Superior temporal gyrus (tissue), 1 donor: ENCODE data around the gene CNN1.

Source experiments
- DNase-seq: peaks from one replicate; pipeline ENCODE4 v3.0.0-alpha.2; 2016; ENCODE audit errors: extremely low spot score

Gene CNN1

GRCh38 chr19:11538232-11539036 lies at the start of gene CNN1:
Gene CNN1, plus strand, starts transcription at chr19:11538851. Its CDS starts 77 bp downstream, at chr19:11538928.
- no peak for DNase-seq

GRCh38 chr19:11489378-11489777 lies 49.3 kb upstream of the CNN1 start:
- no peak for DNase-seq

GRCh38 chr19:11494634-11495285 lies 43.9 kb upstream of the CNN1 start:
- DNase-seq, result no peak

- no peak for DNase-seq
Measured at GRCh38 chr19:11495481-11495880, 43.2 kb upstream of the CNN1 start.

- DNase-seq, result no peak
Measured at GRCh38 chr19:11495885-11496284, 42.8 kb upstream of the CNN1 start.

DNA sequence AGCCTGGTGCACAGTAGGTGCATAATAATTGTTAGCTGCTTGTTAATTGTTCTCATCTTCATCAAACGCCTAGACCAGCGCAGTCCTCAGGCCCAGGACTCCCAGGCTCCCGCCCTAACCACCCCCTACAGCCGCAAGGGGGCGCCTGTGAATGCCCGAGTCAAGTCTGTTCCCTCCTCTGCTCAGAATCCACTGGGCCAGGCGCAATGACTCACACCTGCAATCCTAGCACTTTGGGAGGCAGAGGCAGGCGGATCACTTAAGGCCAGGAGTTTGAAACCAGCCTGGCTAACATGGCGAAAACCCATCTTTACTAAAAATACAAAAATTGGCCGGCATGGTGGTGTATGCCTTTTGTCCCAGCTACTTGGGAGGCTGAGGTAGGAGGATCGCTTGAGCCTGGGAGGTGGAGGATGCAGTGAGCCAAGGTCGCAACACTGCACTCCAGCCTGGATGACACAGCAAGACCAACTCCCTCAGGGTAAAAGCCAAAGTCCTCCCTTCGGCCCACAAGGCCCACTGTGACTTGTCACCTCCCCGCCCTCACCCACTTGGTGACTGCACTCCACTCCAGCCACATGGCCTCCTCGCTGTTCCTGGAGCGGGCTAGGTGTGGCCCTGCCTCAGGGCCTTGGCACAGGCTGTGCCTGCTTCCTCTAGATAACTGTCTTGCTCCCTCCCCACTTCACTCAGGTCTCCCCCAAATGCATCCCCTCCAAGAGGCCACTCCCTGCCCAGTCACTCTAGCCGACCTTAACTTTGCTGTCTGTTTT lies 42.1 kb upstream of the CNN1 start:
- DNase-seq, result peak; percentile 50

- DNase-seq, result no peak
Measured at GRCh38 chr19:11499220-11499726, 39.4 kb upstream of the CNN1 start.

- no peak for DNase-seq
Measured at GRCh38 chr19:11499890-11500420, 38.7 kb upstream of the CNN1 start.

- DNase-seq, result peak; percentile 28
Measured at GRCh38 chr19:11504502-11505031, 34.1 kb upstream of the CNN1 start.

- peak; percentile 93 for DNase-seq
Measured at GRCh38 chr19:11505032-11505503, 33.6 kb upstream of the CNN1 start.

- peak; percentile 96 for DNase-seq
Measured at GRCh38 chr19:11505504-11506100, 33.0 kb upstream of the CNN1 start, which contains the start of gene ZNF653. Gene ZNF653, minus strand, starts transcription at chr19:11505839. Its CDS starts 53 bp downstream, at chr19:11505786.

DNA sequence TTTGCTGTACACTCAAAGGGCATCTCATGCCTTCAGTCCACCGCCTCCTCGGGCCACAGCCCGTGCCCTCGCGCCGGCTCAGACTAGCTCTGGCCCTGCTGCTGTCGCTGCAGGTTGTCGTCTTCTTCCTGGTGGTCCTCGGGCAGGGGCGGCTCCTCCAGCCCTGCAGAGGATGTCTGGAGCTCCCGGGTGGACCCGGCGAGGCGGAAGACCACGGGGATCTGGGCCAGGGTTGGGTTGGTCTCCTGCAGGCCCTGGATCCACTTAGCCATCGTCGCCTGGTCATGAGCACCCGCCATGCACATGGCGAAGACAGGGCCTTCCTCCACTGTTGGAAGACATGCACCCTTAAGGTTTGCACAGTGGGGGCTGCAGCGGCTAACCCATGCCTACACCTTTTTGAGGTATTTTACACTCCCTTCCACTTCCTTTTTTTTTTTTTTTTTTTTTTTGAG lies 32.5 kb upstream of the CNN1 start:
- DNase-seq, result no peak

DNA sequence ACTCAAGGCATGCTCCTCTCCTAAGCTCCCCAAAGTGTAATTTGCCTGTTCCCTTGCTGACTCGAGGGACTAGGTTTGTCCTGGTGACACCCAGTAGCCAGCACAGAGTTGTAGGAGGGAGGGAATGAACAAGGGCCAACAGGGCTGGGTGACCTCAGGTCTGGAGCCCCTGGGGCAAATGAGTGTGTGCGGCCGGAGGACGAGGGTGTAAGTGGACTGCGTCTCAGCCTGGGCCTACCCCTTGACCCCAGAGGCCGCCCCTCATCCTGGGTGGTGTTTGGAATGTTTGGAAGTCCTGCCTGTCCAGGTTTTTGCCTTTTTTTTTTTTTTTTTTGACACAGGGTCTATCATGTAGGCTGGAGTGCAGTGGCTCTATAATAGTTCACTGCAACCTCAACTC lies 31.7 kb upstream of the CNN1 start:
- no peak for DNase-seq

GRCh38 chr19:11507370-11508078 lies 31.1 kb upstream of the CNN1 start:
- DNase-seq, result no peak

GRCh38 chr19:11510444-11510843 lies 28.2 kb upstream of the CNN1 start:
- DNase-seq, result no peak

- DNase-seq, result no peak
Measured at GRCh38 chr19:11513946-11514345, 24.7 kb upstream of the CNN1 start.

DNA sequence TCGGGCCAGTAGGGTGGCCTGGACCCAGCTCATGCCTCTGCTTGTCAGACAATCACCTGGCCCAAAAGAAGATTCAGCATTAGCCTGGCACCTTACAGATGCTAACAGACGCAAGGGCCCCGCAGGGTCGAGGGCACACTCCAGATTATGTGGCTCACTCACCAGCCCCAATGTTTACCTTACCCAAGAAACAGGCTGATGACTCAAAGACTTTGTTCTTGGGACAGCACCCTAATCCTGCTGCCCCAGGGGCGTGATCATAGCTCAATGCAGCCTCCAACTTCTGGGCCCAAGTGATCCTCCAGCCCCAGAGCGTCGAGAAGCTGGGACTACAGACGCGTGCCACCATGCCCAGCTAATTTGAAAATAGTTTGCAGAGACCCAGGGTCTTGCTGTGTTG lies 19.5 kb upstream of the CNN1 start:
- DNase-seq, result no peak

DNA sequence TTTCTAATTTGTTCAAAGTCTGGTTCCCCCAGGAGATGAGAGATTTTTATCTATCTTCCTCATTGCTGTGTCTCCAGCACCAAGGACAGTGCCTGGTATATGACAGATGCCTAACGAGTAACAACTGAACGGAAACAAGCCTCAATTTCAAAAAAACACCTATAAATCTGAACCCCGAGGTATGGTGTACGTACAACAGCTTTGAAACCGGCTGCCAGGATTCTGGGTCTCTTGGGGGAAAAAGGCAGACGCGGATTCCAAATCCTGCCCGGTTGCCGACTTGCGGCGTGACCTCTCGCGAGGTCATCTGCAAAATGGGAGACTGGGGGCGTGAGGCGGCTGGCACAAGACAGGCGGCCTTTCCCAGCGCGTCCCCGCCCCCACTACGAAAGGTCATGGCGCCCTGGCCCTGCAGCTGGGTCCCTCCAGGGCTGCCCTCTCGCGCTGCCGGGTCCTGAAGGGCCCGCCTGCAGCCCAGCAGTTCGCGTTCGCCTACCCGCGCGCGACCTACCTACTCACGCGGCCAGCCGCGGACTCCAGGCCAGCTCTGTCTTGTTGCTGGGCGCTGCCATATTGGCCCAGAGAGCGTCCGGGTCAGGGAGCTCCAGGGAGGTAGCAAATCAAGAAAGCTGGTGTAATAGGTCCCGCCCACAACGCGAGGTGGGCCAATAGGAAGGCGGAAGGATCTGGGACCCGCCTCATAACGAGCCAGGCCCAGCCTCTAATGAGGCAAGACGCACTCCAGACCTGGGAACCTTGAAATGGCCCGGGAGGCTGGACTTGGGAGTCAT lies 9.9 kb upstream of the CNN1 start, which contains the start of gene ECSIT:
TSS of gene ECSIT (minus strand) at position 584 of the 791 bp plus-strand sequence. CDS start 9,964 bp downstream, outside the sequence.
- DNase-seq, result peak; percentile 99

DNA sequence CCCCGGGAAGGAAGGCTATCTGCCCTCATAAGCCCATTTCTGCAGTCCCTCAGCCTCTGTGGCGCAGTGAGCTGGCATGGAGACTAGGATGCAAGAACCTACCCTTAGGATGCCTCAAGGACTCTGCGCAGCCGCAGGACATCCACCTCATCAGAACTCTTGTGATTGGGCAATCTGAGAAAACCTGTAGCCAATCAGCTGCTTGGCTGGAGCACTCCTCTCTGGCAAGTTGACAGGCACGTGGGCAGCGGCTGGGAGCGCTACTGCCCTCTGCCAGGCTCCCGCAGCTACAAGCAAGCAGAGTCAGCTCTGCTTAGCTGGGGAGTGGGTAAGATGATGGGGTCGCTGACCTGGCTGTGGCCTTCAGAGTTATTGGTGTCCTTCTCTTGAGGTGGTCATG lies 8.2 kb upstream of the CNN1 start:
- DNase-seq, result peak; percentile 98
